D341Med (cell line): ENCODE results near the gene HAUS2.

Experiments
- DNase-seq: peaks from one replicate; pipeline ENCODE4 v3.0.0; 2012; ENCODE audit warnings: low spot score

Gene HAUS2

GRCh38 chr15:42608752-42609488, 60.3 kb downstream of the HAUS2 start:
- no peak for DNase-seq

DNA sequence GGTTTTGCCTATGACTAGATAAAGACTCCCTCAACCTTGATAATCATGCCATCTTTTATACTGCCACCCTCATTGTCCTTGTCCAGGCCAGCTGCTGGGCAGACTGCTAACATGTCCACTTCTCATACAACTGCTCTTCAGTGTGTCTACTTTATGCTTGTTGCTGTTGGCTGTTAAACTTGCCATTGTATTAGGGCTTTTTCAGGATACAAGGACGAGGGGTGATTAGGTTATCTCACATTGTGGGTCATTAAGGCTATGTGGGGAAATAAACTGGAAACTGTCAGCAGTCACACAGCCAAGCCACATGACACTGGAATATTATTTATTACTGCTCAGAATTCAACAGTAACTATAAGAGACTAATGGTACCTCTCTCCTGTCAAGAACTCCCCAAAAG, 62.9 kb downstream of the HAUS2 start:
- no peak for DNase-seq

DNA sequence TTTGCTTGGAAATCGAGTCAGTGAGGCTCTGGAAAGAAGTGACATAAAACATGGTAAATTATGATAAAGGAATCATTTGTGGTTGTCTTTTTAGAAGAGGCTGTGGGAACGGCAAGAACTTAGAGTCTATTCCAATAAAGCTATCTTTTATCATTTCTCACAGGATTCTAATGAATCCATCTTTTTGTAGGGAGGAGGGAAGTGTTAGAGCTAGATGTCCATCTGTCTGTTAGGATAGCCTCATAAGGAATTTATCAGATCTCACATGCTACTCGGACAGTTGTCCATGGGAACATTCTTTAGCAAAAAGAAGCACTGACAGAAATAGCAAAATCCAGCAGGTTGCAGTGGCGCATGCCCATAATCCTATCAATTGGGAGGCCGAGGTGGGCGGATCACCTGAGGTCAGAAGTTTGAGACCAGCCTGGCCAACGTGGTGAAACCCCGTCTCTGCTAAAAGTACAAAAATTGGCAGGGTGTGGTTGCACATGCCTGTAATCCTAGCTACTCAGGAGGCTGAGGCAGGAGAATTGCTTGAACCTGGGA, 63.8 kb downstream of the HAUS2 start:
- no peak for DNase-seq

DNA sequence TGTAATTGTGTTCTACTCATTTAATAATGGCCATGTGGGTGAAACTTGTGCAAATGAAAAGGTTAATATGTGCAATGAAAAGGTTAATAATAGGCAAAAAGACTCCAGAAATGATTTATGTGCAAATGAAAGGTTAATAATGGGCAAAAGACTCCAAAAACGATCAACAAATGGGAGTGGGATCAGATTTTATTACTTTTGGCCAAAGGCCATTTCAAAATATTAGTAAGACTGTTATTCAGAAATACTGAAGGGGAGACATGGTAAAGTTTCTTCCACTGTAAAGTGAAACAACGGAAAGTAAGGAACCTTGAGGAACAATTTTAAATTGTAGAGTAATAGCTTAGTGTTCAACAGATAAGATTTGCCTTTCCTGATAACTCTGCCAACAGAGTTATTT, 67.5 kb downstream of the HAUS2 start:
- no peak for DNase-seq
